NCI-H1105 treated with DMSO at 0.1 percent for 48 hours (cell line): ENCODE results near the gene C11orf71.
A peak's percentile ranks its signal among the peaks of the same experiment; 100 is the strongest.

Experiments
- DNase-seq: peaks from one replicate; lab custom pipeline; 2025; lab: John Stamatoyannopoulos, UW

The C11orf71 gene

GRCh38 chr11:114399490-114400215 lies 658 bp downstream of the C11orf71 start:
- DNase-seq = peak; percentile 73

GRCh38 chr11:114398303-114398920 lies 1.9 kb downstream of the C11orf71 start:
- no peak for DNase-seq

- DNase-seq = no peak
Observed at GRCh38 chr11:114397349-114397982, 2.8 kb downstream of the C11orf71 start.

GRCh38 chr11:114396916-114397315 lies 3.4 kb downstream of the C11orf71 start:
- DNase-seq = no peak

- DNase-seq = no peak
Observed at GRCh38 chr11:114395736-114396135, 4.6 kb downstream of the C11orf71 start.

- no peak for DNase-seq
Observed at GRCh38 chr11:114392735-114393667, 7.3 kb downstream of the C11orf71 start.

GRCh38 chr11:114386545-114386944 lies 13.8 kb downstream of the C11orf71 start:
- no peak for DNase-seq

GRCh38 chr11:114386131-114386530 lies 14.2 kb downstream of the C11orf71 start:
- no peak for DNase-seq

- DNase-seq = no peak
Observed at GRCh38 chr11:114384487-114384886, 15.8 kb downstream of the C11orf71 start.

GRCh38 chr11:114382509-114382908 lies 17.8 kb downstream of the C11orf71 start:
- DNase-seq = no peak

- no peak for DNase-seq
Observed at GRCh38 chr11:114379394-114380069, 20.8 kb downstream of the C11orf71 start.

- no peak for DNase-seq
Observed at GRCh38 chr11:114377612-114378267, 22.6 kb downstream of the C11orf71 start.

- no peak for DNase-seq
Observed at GRCh38 chr11:114375052-114375451, 25.3 kb downstream of the C11orf71 start.

GRCh38 chr11:114368918-114369680 lies 31.2 kb downstream of the C11orf71 start:
- no peak for DNase-seq

GRCh38 chr11:114367244-114367957 lies 32.9 kb downstream of the C11orf71 start:
- no peak for DNase-seq

- DNase-seq = no peak
Observed at GRCh38 chr11:114366331-114367243, 33.7 kb downstream of the C11orf71 start.

GRCh38 chr11:114362958-114363357 lies 37.4 kb downstream of the C11orf71 start:
- DNase-seq = no peak

GRCh38 chr11:114362326-114362725 lies 38.0 kb downstream of the C11orf71 start:
- no peak for DNase-seq
